Measurements from ENCODE around the gene OTUB2.

Gene OTUB2

GRCh38 chr14:94022532-94023411, 3.4 kb upstream of the OTUB2 start:
- no peak for DNase-seq

- no peak for DNase-seq
Measured at GRCh38 chr14:94024549-94024948, 1.6 kb upstream of the OTUB2 start.

GRCh38 chr14:94025720-94026119, 420 bp upstream of the OTUB2 start:
- no peak for DNase-seq

GRCh38 chr14:94026889-94027469, 839 bp downstream of the OTUB2 start:
- no peak for DNase-seq

GRCh38 chr14:94027566-94028449, 1.7 kb downstream of the OTUB2 start:
- no peak for DNase-seq

- no peak for DNase-seq
Measured at GRCh38 chr14:94028450-94028826, 2.3 kb downstream of the OTUB2 start.

GRCh38 chr14:94029265-94029664, 3.1 kb downstream of the OTUB2 start:
- DNase-seq = no peak

- no peak for DNase-seq
Measured at GRCh38 chr14:94029671-94030203, 3.6 kb downstream of the OTUB2 start.

- DNase-seq = no peak
Measured at GRCh38 chr14:94030571-94030970, 4.4 kb downstream of the OTUB2 start.

- DNase-seq = no peak
Measured at GRCh38 chr14:94031161-94031882, 5.2 kb downstream of the OTUB2 start.

GRCh38 chr14:94031883-94032279, 5.7 kb downstream of the OTUB2 start:
- no peak for DNase-seq

GRCh38 chr14:94034886-94035285, 8.7 kb downstream of the OTUB2 start:
- DNase-seq = no peak

GRCh38 chr14:94036313-94037167, 10.4 kb downstream of the OTUB2 start:
- peak; percentile 68 for DNase-seq

GRCh38 chr14:94037954-94038353, 11.8 kb downstream of the OTUB2 start:
- DNase-seq = no peak

GRCh38 chr14:94038510-94038909, 12.4 kb downstream of the OTUB2 start:
- DNase-seq = no peak

- DNase-seq = no peak
Measured at GRCh38 chr14:94038921-94039629, 12.9 kb downstream of the OTUB2 start.

- no peak for DNase-seq
Measured at GRCh38 chr14:94040247-94040646, 14.1 kb downstream of the OTUB2 start.

GRCh38 chr14:94040796-94041195, 14.7 kb downstream of the OTUB2 start:
- DNase-seq = no peak

- no peak for DNase-seq
Measured at GRCh38 chr14:94041551-94042346, 15.6 kb downstream of the OTUB2 start.
